Measurements from ENCODE around the gene WBP1. TPM values are rescaled to one million over a fixed set of nuclear protein-coding genes. Genes with fewer than 3 reads are reported as not detected.
A peak's percentile ranks its signal among the peaks of the same experiment; 100 is the strongest.

WBP1 gene
- total RNA-seq, 1 donor from 2014 or later = 31.1 TPM

- no peak for TF ChIP-seq CTCF (IDR thresholded peaks at IDR 0.05; ENCODE audit: insufficient read depth, low read length, severe bottlenecking)
- Histone ChIP-seq H3K36me3 (ENCODE audit: control insufficient read depth, insufficient read depth, low read length) (peaks cover 18% of the 10 kb centered on the region), H3K4me3 (ENCODE audit: low read depth, low read length) (no peak overlapping the region), H3K27me3 (ENCODE audit: control insufficient read depth, insufficient read depth, low read length) (no peaks in the 10 kb centered on the region)
- DNase-seq (ENCODE audit: low read depth) (no peak), FAIRE-seq (no peak)
Observed at GRCh38 chr2:74426181-74426758, 32.0 kb upstream of the WBP1 start.

GRCh38 chr2:74427551-74427950 is 30.7 kb upstream of the WBP1 start:
- no peak for FAIRE-seq
- H3K4me3 ChIP-seq (ENCODE audit: low read depth, low read length) = no peak overlapping the region
- peaks cover 27% of the 10 kb centered on the region for H3K36me3 ChIP-seq (ENCODE audit: control insufficient read depth, insufficient read depth, low read length)
- TF ChIP-seq CTCF (IDR thresholded peaks at IDR 0.05; ENCODE audit: insufficient read depth, low read length, severe bottlenecking) = no peak
- H3K27me3 ChIP-seq (ENCODE audit: control insufficient read depth, insufficient read depth, low read length) = no peaks in the 10 kb centered on the region
- peak; percentile 50 for DNase-seq (ENCODE audit: low read depth)

- DNase-seq (ENCODE audit: low read depth) = no peak
Observed at GRCh38 chr2:74428675-74429074, 29.6 kb upstream of the WBP1 start.

GRCh38 chr2:74429487-74430451 is 28.5 kb upstream of the WBP1 start:
- FAIRE-seq (no peak), DNase-seq (ENCODE audit: low read depth) (no peak)
- peaks cover 28% of the 10 kb centered on the region for H3K36me3 ChIP-seq (ENCODE audit: control insufficient read depth, insufficient read depth, low read length)
- H3K4me3 ChIP-seq (ENCODE audit: low read depth, low read length) = no peak overlapping the region
- H3K27me3 ChIP-seq (ENCODE audit: control insufficient read depth, insufficient read depth, low read length) = no peaks in the 10 kb centered on the region
- no peak for TF ChIP-seq CTCF (IDR thresholded peaks at IDR 0.05; ENCODE audit: insufficient read depth, low read length, severe bottlenecking)

More at GRCh38 chr2:74428675-74429074, 29.6 kb upstream of the WBP1 start:
- Histone ChIP-seq H3K4me3 (ENCODE audit: low read depth, low read length) (no peak overlapping the region), H3K27me3 (ENCODE audit: control insufficient read depth, insufficient read depth, low read length) (no peaks in the 10 kb centered on the region), H3K36me3 (ENCODE audit: control insufficient read depth, insufficient read depth, low read length) (peaks cover 28% of the 10 kb centered on the region)
- no peak for TF ChIP-seq CTCF (IDR thresholded peaks at IDR 0.05; ENCODE audit: insufficient read depth, low read length, severe bottlenecking)
- FAIRE-seq = peak; percentile 40

- no peaks in the 10 kb centered on the region for H3K27me3 ChIP-seq (ENCODE audit: control insufficient read depth, insufficient read depth, low read length)
- FAIRE-seq (no peak), DNase-seq (ENCODE audit: low read depth) (no peak)
- peaks cover 28% of the 10 kb centered on the region for H3K36me3 ChIP-seq (ENCODE audit: control insufficient read depth, insufficient read depth, low read length)
- no peak overlapping the region for H3K4me3 ChIP-seq (ENCODE audit: low read depth, low read length)
- no peak for TF ChIP-seq CTCF (IDR thresholded peaks at IDR 0.05; ENCODE audit: insufficient read depth, low read length, severe bottlenecking)
Observed at GRCh38 chr2:74430502-74430901, 27.7 kb upstream of the WBP1 start.
